Mesodermal cell (in vitro differentiated cells): ENCODE data around the gene BEAN1.

ENCODE experiments used
- H3K27ac ChIP-seq: 2 replicates; pipeline ENCODE4 v1.7.0; 2013; ENCODE audit warnings: mild to moderate bottlenecking, low read depth, low read length, moderate library complexity; ENCODE audit not compliant: severe bottlenecking
- H3K36me3 ChIP-seq: 2 replicates; pipeline ENCODE4 v1.7.1; 2013; ENCODE audit warnings: mild to moderate bottlenecking, low read length, moderate library complexity; ENCODE audit not compliant: control insufficient read depth, insufficient read depth
- H3K4me1 ChIP-seq: one replicate; pipeline ENCODE4 v1.7.1; 2013; ENCODE audit warnings: mild to moderate bottlenecking, low read length; ENCODE audit not compliant: insufficient read depth, control insufficient read depth, poor library complexity, severe bottlenecking
- H3K4me3 ChIP-seq: 2 replicates; pipeline ENCODE4 v1.7.0; 2013; ENCODE audit warnings: low read length, control low read depth, mild to moderate bottlenecking; ENCODE audit not compliant: insufficient read depth, poor library complexity, severe bottlenecking; ENCODE audit errors: extremely low read depth
- H3K9me3 ChIP-seq: 2 replicates; pipeline ENCODE4 v1.7.1; 2013; ENCODE audit warnings: mild to moderate bottlenecking, low read length, moderate library complexity; ENCODE audit not compliant: control insufficient read depth
- WGBS, 2 experiments: methylation state at CpG; one replicate each; pipeline ENCODE4 v1.1.5; 2013; ENCODE audit warnings: missing lambda C conversion rate in 2 of 2; ENCODE audit not compliant: insufficient coverage in 2 of 2; 5-methylcytosine and 5-hydroxymethylcytosine counted together

The BEAN1 gene

DNA sequence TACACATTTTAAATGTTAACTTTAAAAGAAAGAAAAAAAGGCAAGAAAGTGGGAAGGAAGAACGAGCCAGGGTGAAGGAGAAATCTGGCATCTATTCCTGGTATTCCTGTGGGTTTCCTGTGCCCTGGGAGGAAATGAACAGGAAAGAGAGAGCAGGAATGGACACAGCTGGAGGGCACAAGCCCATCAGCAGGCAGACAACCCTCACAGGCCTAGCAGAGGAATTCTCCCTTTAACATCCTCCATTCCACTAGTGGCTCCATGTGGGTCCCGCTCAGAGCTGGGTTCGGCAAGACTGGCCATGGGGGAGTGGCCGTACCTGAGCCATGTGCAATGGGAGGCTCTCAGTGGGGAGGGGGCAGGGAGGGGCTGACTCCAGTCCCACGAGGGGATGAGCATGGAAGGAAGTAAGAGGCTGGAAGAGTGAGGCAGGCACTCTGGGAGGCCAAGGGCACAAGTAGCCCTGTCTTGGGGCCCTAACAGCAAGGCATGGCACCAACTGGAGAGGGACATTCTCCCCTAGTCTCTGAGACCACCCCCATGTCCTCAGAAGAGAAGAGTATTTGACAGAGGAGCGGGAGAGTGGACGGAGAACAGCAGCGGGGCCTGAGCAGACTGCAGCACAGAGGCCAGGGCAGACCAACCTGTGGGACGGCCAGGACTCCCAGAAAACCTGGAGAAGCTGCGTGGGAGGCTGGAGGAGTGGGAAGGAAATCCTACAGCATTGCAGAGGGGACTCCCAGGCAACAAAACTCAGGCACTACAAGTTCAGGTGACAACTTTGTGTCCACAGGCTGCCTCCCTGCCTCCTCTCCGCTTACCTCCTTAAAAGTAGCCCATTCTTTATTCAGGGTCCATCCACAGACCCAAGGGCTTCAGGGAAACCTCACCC is 92.6 kb downstream of the BEAN1 start:
- Histone ChIP-seq H3K9me3 (no peaks in the 10 kb centered on the region), H3K4me1 (peaks cover 29% of the 10 kb centered on the region), H3K4me3 (no peak overlapping the region), H3K36me3 (no peaks in the 10 kb centered on the region), H3K27ac (no peak overlapping the region)
- WGBS, 2 experiments, result 92 to 96% methylated on average over 8 to 9 of the region's 11 CpGs

DNA sequence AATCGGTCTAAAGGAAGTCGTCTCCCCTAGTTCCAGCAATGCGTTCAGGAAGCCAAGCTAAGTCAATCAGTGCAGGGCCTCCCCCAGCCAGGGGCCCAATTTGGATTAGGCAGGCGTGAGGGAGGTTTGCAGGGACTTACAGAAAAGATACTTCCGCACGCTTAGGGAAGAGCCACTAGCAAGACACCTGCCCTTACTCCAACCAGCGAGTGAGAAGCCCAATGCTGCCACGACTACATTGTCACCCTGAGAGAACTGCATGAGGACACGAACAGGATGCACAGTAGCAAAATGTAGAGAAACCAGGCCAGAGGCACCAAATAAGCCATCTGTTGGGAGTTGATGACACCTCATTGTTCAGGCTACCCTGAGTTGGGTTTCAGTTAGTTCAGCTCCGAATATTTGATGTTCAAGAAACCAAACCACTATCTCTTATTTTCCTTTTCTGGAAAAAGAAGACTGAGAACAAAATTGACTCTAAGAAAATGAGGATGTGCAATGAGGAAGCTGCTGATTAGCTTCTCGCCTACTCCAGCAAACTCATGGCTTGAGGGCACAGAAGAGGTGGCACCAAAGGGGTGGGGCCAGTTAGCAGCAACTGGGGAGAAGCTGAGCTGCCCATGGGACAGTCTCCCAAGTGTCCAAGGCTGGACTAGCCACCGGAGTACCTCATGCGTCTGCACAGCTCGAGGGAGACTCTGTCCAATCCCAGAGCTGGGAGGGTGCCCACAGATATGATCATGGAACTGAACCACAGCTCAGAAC is 93.5 kb downstream of the BEAN1 start:
- H3K9me3 ChIP-seq, result no peaks in the 10 kb centered on the region
- WGBS, 2 experiments, result 94% methylated on average over 12 to 13 of the region's 14 CpGs

DNA sequence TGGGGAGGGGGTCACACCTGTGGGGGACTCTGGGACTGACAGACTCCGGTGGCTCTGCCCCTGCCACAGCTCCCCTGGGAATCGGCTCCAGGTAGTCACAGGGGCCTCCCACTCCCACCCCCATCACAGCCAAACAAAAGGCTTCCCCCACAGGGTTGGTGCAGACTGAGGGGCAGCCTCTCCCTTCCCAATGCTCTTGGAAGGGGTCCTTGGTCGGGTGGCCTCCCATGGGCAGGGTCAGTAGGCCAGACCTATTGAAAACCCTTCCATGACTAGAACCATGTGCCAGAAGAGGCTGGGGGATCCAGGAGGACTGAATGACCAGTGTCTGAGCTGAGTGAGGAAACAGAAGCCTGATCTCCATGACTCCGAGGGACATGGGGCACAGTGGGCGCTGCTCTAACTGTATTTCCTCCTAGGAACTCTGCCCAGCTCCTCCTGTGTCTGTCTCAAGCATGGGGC is 94.2 kb downstream of the BEAN1 start:
- no peak overlapping the region for H3K4me3 ChIP-seq
- H3K27ac ChIP-seq, result no peak overlapping the region
- peaks cover 16% of the 10 kb centered on the region for H3K4me1 ChIP-seq
- no peaks in the 10 kb centered on the region for H3K9me3 ChIP-seq
- 96 to 100% methylated on average over 3 to 4 of the region's 5 CpGs for WGBS, 2 experiments
- H3K36me3 ChIP-seq, result no peaks in the 10 kb centered on the region

More for the DNA sequence above, 93.5 kb downstream of the BEAN1 start:
- no peaks in the 10 kb centered on the region for H3K36me3 ChIP-seq
- no peak overlapping the region for H3K4me3 ChIP-seq
- peaks cover 23% of the 10 kb centered on the region for H3K4me1 ChIP-seq
- H3K27ac ChIP-seq, result no peak overlapping the region

DNA sequence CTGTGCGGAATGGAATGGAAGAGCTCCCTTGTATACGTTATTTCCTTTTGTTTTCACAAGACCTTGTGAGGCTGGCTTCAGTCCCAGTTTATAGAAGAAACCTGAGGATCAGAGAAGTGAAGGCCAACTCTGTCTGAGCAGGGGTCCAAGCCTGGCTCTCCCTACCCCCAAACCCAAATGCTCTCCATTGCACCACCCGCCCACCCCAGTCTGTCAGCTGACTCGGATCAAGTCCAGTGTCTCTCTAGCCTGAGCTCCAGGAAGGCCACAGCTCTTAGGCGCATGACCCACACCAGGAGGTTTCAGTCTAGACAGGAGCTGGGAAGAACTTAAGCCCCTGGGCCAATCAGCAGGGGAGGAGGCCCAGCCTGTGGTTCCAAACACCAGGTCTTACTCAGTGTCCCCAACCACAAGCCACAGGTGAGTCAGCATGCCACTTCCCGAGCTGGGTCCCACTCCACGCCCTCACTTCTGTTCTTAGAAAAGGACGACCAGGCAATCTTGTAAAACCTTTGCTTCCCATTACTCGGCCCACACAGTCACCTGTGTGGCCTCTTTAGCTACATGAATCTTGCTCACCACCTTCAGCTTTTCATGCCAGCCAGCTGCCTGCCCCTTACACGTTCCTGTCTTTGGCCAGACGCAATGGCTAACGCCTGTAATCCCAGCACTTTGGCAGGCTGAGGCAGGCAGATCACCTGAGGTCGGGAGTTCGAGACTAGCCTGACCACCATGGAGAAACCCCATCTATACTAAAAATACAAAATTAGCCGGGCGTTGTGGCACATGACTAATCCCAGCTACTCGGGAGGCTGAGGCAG is 95.1 kb downstream of the BEAN1 start:
- no peak overlapping the region for H3K4me3 ChIP-seq
- 90% methylated on average over 14 to 17 of the region's 17 CpGs for WGBS, 2 experiments
- no peaks in the 10 kb centered on the region for H3K36me3 ChIP-seq
- no peak overlapping the region for H3K27ac ChIP-seq
- peaks cover 10% of the 10 kb centered on the region for H3K4me1 ChIP-seq
- no peaks in the 10 kb centered on the region for H3K9me3 ChIP-seq

DNA sequence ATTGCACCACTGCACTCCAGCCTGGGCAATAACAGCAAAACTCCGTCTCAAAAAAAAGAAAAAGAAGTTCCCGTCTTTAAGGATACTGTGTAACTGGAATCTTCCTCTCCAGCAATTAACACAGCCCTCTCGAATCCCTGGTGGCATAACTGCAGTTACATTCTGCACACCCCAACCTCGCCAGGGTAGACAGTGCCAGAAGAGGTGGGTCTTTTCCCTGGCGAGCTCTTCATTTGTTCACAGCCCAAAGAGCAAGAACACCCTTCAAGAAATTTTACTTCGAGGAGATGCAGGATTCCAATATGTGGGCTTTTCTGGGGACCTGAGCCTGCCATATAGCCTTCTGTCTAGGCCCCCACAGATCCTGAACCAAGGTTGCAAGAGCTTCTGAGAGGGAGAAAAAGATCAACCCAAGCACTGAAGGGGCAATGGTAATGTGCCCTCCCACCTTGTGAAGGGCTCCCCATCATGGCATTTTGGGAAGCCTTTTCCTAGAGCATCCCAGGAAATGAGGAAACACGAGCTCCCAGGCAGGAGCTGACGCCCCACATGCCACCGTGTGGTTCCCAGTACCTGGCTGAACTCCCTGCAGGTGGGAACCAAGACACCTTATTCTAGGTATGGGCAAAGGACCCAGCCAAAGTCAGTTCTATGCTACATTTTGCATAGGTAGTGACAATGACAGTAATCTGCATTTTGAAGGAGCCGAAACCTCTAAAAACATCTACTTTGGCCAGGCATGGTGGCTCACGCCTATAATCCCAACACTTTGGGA is 95.9 kb downstream of the BEAN1 start:
- 90 to 93% methylated on average over 9 to 10 of the region's 11 CpGs for WGBS, 2 experiments
- no peak overlapping the region for H3K4me3 ChIP-seq
- peaks cover 2% of the 10 kb centered on the region for H3K4me1 ChIP-seq
- no peak overlapping the region for H3K27ac ChIP-seq
- no peaks in the 10 kb centered on the region for H3K36me3 ChIP-seq
- no peaks in the 10 kb centered on the region for H3K9me3 ChIP-seq

DNA sequence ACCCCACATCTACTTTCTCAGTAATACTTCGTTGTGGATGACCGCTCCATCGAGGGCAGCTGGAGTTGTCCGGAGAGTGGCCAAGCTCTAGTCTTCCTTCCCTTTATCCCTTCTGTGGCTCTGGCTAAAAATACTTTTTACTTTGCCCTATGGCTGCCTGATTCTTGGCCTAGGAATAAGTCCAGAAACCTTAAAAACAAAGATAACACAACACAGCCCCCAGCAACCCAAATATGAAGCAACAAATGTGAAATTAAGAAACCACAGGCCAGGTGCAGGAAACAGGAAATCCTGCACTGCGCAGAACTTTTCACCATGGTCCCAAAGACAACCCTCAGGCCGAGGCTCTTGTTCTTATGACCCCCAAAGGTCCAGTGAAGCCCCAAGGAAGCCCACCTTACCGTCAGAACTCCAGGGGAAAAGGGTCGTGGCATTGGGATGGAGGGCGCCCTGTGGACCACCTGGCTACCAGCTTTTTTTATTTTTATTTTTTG is 96.8 kb downstream of the BEAN1 start:
- Histone ChIP-seq H3K9me3 (no peaks in the 10 kb centered on the region), H3K36me3 (peaks cover 2% of the 10 kb centered on the region), H3K4me3 (no peak overlapping the region), H3K27ac (no peak overlapping the region), H3K4me1 (no peaks in the 10 kb centered on the region)
- 95 to 97% methylated on average over 7 to 9 of the region's 9 CpGs for WGBS, 2 experiments

DNA sequence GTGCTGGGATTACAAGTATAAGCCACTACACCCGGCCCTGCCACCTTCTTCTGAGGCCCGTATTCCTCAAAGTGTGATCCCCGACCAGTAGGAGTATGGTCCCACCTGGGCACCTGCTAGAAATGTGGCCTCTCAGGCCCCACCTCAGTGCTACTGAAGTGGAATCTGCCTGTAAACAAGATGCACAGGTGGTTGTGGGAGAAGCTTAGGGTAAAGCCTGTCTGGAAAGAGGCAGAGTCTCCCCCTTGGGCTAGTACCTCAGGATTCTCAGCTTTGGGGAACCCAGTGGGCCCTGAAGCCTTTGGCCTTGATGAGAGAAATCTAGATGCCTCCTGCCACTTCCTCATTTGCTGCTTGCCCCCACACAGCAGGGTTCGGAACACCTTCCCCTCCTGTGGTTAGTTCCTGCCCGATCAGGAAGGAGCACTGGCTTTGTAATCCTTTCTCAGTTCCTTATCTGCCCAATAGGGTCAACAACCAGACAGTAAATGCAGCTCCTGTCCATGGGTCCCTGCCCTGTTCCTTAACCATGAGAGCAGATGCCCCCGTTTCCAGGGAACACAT is 97.6 kb downstream of the BEAN1 start:
- H3K4me1 ChIP-seq, result no peaks in the 10 kb centered on the region
- H3K36me3 ChIP-seq, result peaks cover 3% of the 10 kb centered on the region
- 88 to 92% methylated on average over 6 of the region's 6 CpGs for WGBS, 2 experiments
- H3K9me3 ChIP-seq, result no peaks in the 10 kb centered on the region
- no peak overlapping the region for H3K27ac ChIP-seq
- H3K4me3 ChIP-seq, result no peak overlapping the region

DNA sequence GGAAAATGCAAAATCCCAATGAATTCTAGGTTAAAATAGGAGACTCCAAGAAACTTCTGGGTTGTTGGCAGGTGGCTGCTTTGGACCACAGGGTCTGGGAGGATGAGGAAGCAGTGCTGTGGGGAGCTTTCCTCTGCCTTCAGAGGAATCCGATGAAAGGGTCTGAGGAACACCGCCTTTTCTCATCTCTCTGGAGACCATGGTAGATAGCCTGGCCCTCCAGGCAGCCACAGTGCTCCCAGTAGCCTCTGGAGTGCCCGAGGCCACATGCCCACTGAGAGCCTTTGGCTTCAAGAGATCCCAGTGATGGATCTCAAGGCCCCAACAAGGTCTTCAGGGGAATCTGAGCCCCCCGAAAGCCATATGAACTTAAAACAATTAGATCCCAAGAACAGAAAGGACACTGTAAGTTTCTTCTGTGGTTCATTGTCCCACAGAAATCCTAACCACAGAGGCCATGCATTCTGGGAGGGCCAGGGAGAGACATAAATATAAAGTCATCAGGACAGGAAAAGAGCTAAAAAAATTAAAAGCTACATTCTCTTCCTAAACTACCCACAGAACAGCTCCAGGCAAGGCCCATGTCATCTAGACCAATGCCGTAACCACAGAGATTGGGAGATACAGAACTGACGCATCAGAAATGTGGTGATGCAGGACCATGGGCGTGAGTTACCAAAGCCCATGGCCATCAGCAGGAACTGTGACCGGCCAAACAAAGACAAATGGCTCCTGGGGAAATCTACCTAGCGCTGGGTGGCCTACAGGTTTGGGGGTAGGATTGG is 98.5 kb downstream of the BEAN1 start:
- H3K4me1 ChIP-seq, result no peaks in the 10 kb centered on the region
- H3K4me3 ChIP-seq, result no peak overlapping the region
- no peak overlapping the region for H3K27ac ChIP-seq
- H3K9me3 ChIP-seq, result no peaks in the 10 kb centered on the region
- 94 to 98% methylated on average over 7 to 8 of the region's 9 CpGs for WGBS, 2 experiments
- H3K36me3 ChIP-seq, result peaks cover 3% of the 10 kb centered on the region

DNA sequence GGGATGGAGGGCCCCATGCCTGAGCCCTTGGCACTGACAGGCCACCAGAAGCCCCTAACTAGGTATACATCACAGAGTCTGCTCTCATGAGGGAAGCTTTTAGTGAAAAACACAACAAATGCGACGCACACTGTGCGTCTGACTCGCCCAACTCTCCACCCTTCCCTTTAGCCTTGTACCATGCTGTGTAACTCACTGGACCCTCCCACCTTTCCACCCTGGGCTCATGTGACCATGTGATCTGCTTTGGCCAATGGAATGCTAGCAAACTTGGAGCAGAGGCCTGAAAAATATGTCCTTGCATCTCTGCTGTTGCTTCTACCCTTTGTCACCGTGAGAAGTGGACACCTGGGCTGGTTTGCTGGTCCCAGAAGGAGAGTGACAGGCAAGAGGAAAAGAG is 101.2 kb downstream of the BEAN1 start:
- WGBS, 2 experiments, result 88 to 97% methylated on average over 5 of the region's 5 CpGs
- Histone ChIP-seq H3K4me3 (no peak overlapping the region), H3K36me3 (peaks cover 9% of the 10 kb centered on the region), H3K27ac (no peak overlapping the region), H3K4me1 (no peaks in the 10 kb centered on the region), H3K9me3 (no peaks in the 10 kb centered on the region)
